ENCODE results near the gene NRXN3. TPM values are rescaled to one million over a fixed set of nuclear protein-coding genes. Genes with fewer than 3 reads are reported as not detected.

Gene NRXN3
- polyA plus RNA-seq, 1 experiment: 7.0 TPM

DNA sequence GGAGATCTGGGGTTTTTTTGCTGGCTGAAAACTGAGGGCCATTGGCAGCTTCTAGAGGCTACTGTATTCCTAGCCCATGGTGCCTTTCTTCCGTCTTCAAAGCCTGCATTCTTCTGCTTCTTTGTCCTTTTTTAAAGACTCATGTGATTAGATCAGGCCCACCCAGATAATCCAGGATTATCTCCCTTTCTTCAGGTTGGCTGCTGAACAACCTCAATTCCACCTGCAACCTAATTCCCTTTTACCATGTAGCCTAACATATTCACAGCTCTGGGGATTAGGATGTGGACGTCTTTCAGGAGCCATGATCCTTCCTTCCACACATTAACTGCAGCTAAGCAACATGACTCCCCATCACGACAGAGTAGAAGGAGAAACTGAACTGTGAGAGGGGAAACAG, 1055.6 kb downstream of the NRXN3 start:
- TF ChIP-seq, protein P1, sequence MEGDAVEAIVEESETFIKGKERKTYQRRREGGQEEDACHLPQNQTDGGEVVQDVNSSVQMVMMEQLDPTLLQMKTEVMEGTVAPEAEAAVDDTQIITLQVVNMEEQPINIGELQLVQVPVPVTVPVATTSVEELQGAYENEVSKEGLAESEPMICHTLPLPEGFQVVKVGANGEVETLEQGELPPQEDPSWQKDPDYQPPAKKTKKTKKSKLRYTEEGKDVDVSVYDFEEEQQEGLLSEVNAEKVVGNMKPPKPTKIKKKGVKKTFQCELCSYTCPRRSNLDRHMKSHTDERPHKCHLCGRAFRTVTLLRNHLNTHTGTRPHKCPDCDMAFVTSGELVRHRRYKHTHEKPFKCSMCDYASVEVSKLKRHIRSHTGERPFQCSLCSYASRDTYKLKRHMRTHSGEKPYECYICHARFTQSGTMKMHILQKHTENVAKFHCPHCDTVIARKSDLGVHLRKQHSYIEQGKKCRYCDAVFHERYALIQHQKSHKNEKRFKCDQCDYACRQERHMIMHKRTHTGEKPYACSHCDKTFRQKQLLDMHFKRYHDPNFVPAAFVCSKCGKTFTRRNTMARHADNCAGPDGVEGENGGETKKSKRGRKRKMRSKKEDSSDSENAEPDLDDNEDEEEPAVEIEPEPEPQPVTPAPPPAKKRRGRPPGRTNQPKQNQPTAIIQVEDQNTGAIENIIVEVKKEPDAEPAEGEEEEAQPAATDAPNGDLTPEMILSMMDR (IDR thresholded peaks at IDR 0.05; ENCODE audit: insufficient read depth, low read depth, low read length): no peak
- H3K4me3 ChIP-seq (ENCODE audit: low read depth, low read length): no peak overlapping the region
- POLR2A ChIA-PET: no interaction called here
- CTCF ChIA-PET: no interaction called here
- H3K36me3 ChIP-seq (ENCODE audit: control insufficient read depth, insufficient read depth, low read length): no peaks in the 10 kb centered on the region
- no peaks in the 10 kb centered on the region for H3K27me3 ChIP-seq (ENCODE audit: control insufficient read depth, insufficient read depth, low read length)
- no peak for DNase-seq (ENCODE audit: low read depth)

DNA sequence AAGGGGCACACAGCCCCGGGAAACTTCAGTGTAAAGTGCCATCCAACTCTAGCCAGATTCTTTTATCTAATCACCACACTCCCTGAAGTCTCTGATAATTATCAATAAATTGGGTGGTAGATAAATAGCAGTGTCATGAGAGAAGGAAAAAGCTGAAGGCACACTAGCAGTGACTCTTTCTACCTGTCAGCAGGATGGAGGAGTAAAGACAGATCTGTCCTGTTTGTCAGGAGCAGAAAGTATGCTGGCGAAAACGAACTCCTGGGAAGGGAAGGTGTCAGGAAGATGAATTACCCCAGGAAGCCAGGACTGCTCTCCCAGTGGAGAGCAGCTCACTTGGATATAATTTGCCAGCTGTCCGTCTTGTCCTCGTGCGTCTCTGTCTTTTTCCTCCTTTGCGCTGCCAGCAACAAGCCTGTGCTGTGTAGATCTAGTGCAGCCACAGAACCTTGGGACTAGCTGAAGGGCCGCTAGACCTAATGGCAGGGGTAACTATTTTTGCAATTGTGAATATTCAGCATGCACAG, 1059.3 kb downstream of the NRXN3 start:
- no peak overlapping the region for H3K4me3 ChIP-seq (ENCODE audit: low read depth, low read length)
- DNase-seq (ENCODE audit: low read depth): no peak
- ChIA-PET CTCF (interaction anchor here (0.9 kb wide), 1 partner anchor 10 kb away, joined by 3 read pairs; no protein-coding TSS in a partner anchor), POLR2A (no interaction called here)
- no peaks in the 10 kb centered on the region for H3K36me3 ChIP-seq (ENCODE audit: control insufficient read depth, insufficient read depth, low read length)
- no peaks in the 10 kb centered on the region for H3K27me3 ChIP-seq (ENCODE audit: control insufficient read depth, insufficient read depth, low read length)
- TF ChIP-seq, protein P1 (IDR thresholded peaks at IDR 0.05; ENCODE audit: insufficient read depth, low read depth, low read length): no peak

DNA sequence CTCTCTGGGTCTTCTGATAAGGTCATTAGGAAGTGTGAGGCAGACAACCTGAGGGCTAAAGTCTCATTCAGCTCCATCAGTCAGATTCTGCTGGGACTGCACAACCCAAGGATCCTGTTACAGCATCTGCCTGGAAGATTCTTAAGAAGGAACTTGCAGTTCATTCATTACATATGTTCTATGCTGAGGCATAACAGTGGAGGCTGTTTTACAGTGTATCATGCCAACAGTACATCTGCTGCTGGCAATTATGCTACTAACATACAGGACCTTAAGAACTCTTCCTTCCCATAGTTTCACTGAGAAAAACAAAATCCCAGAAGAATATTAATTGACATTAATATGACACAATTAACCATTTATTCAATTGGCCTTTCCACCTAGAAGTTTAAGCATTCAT, 1072.5 kb downstream of the NRXN3 start:
- ChIA-PET POLR2A (no interaction called here), CTCF (interaction anchor here (0.7 kb wide), 1 partner anchor 479 kb away, joined by 4 read pairs; no protein-coding TSS in a partner anchor)
- Histone ChIP-seq H3K27me3 (ENCODE audit: control insufficient read depth, insufficient read depth, low read length) (no peaks in the 10 kb centered on the region; the same call in 1 of the 2 replicates), H3K4me3 (ENCODE audit: low read depth, low read length) (no peak overlapping the region), H3K36me3 (ENCODE audit: control insufficient read depth, insufficient read depth, low read length) (no peaks in the 10 kb centered on the region)
- DNase-seq (ENCODE audit: low read depth): no peak
- TF ChIP-seq, protein P1 (IDR thresholded peaks at IDR 0.05; ENCODE audit: insufficient read depth, low read depth, low read length): no peak

DNA sequence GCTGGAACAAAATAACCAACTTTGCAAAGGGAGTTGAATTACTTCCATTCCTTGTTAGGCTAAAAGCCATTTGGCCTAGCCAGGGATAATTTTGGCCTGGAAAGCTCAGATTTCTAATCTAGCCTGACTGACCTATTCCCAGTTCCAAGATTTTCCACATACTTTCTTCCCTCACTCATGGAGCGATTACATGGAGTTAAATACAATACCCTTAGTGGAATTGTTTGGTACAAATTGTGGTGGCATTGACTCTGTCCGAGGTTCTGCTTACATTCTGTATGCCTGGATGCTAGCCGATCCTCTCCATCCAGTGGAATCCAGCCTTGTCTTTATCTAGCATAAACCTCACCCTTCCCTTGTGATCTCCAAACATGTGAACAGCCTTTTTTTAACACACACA, 1076.0 kb downstream of the NRXN3 start:
- DNase-seq (ENCODE audit: low read depth): no peak
- CTCF ChIA-PET: no interaction called here
- Histone ChIP-seq H3K27me3 (ENCODE audit: control insufficient read depth, insufficient read depth, low read length) (no peaks in the 10 kb centered on the region; the same call in 1 of the 2 replicates), H3K4me3 (ENCODE audit: low read depth, low read length) (no peak overlapping the region), H3K36me3 (ENCODE audit: control insufficient read depth, insufficient read depth, low read length) (no peaks in the 10 kb centered on the region)
- TF ChIP-seq, protein P1 (IDR thresholded peaks at IDR 0.05; ENCODE audit: insufficient read depth, low read depth, low read length): no peak
- POLR2A ChIA-PET: no interaction called here

DNA sequence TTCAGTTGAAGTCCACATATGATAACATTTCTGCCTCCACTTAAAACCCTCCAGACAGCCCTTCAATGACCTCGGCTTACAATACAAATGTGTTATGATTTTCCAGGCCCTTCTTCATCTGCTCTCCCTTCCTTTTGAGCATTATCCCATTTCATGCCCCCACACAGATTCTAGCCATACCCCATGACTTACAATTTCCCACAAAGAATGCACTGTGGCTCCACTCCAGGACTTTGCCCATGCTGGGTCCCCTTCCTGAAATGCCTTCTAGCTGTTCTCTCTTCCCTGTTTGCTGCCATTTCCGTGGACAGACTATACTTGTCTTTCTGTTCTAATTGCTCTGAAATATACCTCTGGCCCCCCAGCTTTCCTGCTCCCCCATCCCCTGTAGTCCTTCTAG, 1078.0 kb downstream of the NRXN3 start:
- ChIA-PET CTCF (interaction anchor here (1.2 kb wide), 1 partner anchor 116 kb away, joined by 3 read pairs; no protein-coding TSS in a partner anchor), POLR2A (no interaction called here)
- DNase-seq (ENCODE audit: low read depth): no peak

More for the DNA sequence above, 1078.0 kb downstream of the NRXN3 start:
- Histone ChIP-seq H3K27me3 (ENCODE audit: control insufficient read depth, insufficient read depth, low read length) (no peaks in the 10 kb centered on the region; the same call in 1 of the 2 replicates), H3K4me3 (ENCODE audit: low read depth, low read length) (no peak overlapping the region), H3K36me3 (ENCODE audit: control insufficient read depth, insufficient read depth, low read length) (no peaks in the 10 kb centered on the region)
- TF ChIP-seq, protein P1 (IDR thresholded peaks at IDR 0.05; ENCODE audit: insufficient read depth, low read depth, low read length): no peak

All from BJ (cell line).